Activated T-cell treated with anti-CD3 and anti-CD28 coated beads, Interleukin-2, amount 50 U/mL, for 72 hours (primary cell): ENCODE data around the gene MAPK7. TPM values are rescaled to one million over a fixed set of nuclear protein-coding genes. Genes with fewer than 3 reads are reported as not detected.

Experiments used
- ATAC-seq, 2 donors: fragments of 150-1000 bp; cut with Tn5 transposase; replicated peaks in 1 of 2; 2 replicates each; pipeline ENCODE4 v1.10.0; 2021; ENCODE audit warnings: moderate library complexity in 2 of 2, mild to moderate bottlenecking in 1 of 2
- DNase-seq, 2 donors: peaks; one replicate each; pipeline ENCODE4 v3.0.0; 2021 to 2022; ENCODE audit warnings: mixed read lengths in 1 of 2
- H3K27ac Mint-ChIP-seq: one replicate; pipeline ENCODE4 v1.8.0; 2022; ENCODE audit warnings: mild to moderate bottlenecking, moderate library complexity, mixed read lengths
- H3K27me3 Mint-ChIP-seq: one replicate; pipeline ENCODE4 v1.8.0; 2022; ENCODE audit warnings: low read depth, mixed read lengths
- H3K36me3 Mint-ChIP-seq, 2 donors: one replicate each; pipeline ENCODE4 v1.8.0; 2022; ENCODE audit warnings: mixed read lengths in 2 of 2, mild to moderate bottlenecking in 1 of 2; ENCODE audit not compliant: insufficient read depth in 2 of 2
- H3K4me1 Mint-ChIP-seq: one replicate; pipeline ENCODE4 v1.8.0; 2022; ENCODE audit warnings: low read depth, mixed read lengths
- H3K4me3 Mint-ChIP-seq, 2 donors: one replicate each; pipeline ENCODE4 v1.8.0; 2022; ENCODE audit warnings: mild to moderate bottlenecking in 2 of 2, mixed read lengths in 2 of 2, moderate library complexity in 2 of 2
- H3K9me3 Mint-ChIP-seq, 2 donors: one replicate each; pipeline ENCODE4 v1.8.0; 2022; ENCODE audit warnings: mixed read lengths in 2 of 2
- total RNA-seq, 2 donors: library from RNA; stranded (reverse); gene quantifications; one replicate each; pipeline ENCODE4 v1.2.3, GENCODE V29; 2022

Gene MAPK7
- total RNA-seq, 2 donors from 2014 or later: 13.6 to 16.7 TPM

DNA sequence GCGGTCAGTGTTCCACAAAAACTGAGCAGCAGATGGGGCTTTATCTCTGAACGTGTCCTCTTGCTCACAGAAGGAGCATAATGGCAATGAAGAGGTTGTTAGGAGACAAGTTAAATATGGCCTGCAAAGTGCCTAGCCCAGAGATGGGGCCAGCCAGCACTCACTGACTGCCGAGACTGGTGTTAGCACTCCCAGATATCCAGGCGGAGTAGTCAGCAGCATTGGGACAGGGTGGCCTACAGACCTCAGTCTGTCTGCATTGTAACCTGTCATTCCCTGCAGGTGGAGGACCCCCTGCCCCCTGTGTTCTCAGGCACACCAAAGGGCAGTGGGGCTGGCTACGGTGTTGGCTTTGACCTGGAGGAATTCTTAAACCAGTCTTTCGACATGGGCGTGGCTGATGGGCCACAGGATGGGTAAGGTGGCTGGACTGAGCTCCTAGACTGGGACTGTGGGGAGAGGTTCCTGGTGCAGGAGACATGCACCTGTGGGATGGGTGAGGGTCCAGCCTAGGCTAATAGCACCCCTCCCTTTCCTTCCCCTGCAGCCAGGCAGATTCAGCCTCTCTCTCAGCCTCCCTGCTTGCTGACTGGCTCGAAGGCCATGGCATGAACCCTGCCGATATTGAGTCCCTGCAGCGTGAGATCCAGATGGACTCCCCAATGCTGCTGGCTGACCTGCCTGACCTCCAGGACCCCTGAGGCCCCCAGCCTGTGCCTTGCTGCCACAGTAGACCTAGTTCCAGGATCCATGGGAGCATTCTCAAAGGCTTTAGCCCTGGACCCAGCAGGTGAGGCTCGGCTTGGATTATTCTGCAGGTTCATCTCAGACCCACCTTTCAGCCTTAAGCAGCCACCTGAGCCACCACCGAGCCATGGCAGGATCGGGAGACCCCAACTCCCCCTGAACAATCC lies 4.5 kb downstream of the MAPK7 start:
- no peak for ATAC-seq
- no peak overlapping the region for H3K4me3 Mint-ChIP-seq
- DNase-seq: no peak
- H3K27me3 Mint-ChIP-seq: peaks cover 2% of the 10 kb centered on the region
- peaks cover 0 to 4% of the 10 kb centered on the region in 2 donors for H3K36me3 Mint-ChIP-seq
- H3K27ac Mint-ChIP-seq: no peak overlapping the region
- peaks cover 14% of the 10 kb centered on the region for H3K4me1 Mint-ChIP-seq
- H3K9me3 Mint-ChIP-seq: no peaks in the 10 kb centered on the region

DNA sequence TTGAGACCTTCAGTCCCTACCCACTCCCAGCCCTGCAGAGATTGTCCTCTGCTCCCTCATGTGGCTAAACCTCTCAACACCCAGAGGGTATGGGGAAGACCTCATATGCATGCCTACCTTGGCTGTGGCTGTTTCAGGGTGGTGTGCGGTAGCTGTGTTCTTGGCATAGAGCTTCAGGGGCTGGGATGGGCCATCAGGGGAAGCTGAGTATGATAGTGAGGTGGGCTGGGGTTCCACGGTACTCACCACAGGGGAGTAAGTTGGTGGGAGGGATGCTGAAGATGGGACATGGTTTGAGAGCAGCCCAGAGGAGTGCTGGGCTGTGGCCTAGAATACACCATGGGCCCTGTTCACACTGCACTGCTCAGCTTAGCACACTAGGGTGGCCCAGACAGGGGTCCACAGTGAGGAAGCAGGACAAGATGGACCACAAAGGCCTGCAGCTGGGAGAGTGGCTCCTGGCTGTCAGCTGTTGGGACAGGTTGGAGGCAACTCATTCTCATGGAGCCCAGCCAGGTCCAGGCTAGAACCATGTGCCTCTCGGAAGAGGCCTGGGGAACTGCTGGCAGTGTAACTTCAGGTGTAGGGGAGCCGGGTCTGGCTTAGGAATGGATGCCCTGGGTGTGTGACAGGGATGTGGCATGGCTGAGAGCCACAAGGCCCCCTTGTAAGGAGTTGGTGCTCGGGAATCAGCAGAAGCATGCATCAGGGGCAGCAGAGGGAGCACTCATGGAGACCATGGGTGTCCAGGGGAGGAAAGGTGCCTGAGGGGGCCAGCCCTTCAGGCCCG lies 5.6 kb downstream of the MAPK7 start:
- Mint-ChIP-seq H3K4me1 (peaks cover 14% of the 10 kb centered on the region), H3K4me3 (no peak overlapping the region), H3K36me3 (peaks cover 0 to 4% of the 10 kb centered on the region in 2 donors), H3K27ac (no peak overlapping the region), H3K27me3 (peaks cover 6% of the 10 kb centered on the region), H3K9me3 (no peaks in the 10 kb centered on the region)
- ATAC-seq (no peak), DNase-seq (no peak)

DNA sequence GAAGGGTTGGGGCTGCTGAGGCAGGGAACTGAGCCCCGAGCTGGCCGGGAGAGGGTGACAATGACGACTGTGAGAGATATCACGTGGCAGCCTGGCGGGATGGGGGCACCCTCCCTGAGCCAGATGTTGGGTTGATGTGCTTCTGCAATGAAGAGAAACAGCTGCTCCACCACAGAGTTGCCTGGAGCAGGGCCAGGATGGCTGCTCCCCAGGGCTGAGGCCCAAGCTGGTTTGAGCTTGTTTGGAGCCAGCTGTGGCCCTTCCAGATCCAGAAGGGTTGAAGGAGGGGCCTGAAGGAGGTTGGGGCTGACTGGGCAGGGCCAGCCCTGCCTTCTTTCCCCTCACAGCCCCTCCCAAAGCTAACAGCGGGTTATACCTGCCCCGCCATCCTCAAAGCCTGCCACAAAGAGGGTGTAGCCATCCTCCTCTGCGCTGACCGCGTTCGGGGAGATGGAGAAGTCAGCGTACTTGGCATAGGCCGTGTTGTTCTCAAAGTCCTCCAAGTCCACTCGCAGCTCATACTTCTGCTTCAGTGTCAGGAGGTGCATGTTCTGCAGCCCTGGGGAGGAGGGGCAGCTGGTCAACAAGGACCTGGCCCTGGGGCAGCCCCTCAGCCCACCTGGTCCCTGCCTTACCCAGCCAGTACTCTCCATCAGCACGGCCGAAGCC lies 6.6 kb downstream of the MAPK7 start:
- Mint-ChIP-seq H3K36me3 (peaks cover 0 to 2% of the 10 kb centered on the region in 2 donors), H3K4me1 (peaks cover 6% of the 10 kb centered on the region), H3K9me3 (no peaks in the 10 kb centered on the region), H3K4me3 (no peak overlapping the region), H3K27me3 (peaks cover 6% of the 10 kb centered on the region), H3K27ac (no peak overlapping the region)
- no peak for DNase-seq
- ATAC-seq: no peak

DNA sequence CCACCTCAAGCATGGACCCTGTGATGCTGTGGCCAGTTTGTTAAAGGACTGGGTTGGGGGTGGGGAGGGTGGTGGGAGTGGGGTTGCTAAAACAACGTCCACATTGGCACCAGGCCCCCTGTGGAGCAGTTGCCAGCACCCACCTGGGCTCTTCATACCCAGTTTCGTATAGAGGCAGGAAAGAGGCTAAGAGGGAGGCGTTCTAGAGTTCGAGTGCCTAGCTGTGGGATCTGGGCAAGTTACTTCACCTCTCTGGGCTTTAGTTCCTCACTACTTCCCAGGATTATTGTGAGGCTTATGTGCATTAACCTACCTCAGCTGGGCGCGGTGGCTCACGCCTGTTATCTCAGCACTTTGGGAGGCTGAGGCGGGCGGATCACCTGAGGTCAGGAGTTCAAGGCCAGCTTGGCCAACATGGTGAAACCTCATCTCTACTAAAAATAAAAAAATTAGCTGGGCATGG lies 7.3 kb downstream of the MAPK7 start:
- peaks cover 6% of the 10 kb centered on the region for H3K27me3 Mint-ChIP-seq
- no peak for DNase-seq
- H3K4me1 Mint-ChIP-seq: peaks cover 6% of the 10 kb centered on the region
- H3K9me3 Mint-ChIP-seq: no peaks in the 10 kb centered on the region
- H3K4me3 Mint-ChIP-seq: no peak overlapping the region
- H3K27ac Mint-ChIP-seq: no peak overlapping the region
- H3K36me3 Mint-ChIP-seq: peaks cover 0 to 2% of the 10 kb centered on the region in 2 donors
- ATAC-seq: no peak

DNA sequence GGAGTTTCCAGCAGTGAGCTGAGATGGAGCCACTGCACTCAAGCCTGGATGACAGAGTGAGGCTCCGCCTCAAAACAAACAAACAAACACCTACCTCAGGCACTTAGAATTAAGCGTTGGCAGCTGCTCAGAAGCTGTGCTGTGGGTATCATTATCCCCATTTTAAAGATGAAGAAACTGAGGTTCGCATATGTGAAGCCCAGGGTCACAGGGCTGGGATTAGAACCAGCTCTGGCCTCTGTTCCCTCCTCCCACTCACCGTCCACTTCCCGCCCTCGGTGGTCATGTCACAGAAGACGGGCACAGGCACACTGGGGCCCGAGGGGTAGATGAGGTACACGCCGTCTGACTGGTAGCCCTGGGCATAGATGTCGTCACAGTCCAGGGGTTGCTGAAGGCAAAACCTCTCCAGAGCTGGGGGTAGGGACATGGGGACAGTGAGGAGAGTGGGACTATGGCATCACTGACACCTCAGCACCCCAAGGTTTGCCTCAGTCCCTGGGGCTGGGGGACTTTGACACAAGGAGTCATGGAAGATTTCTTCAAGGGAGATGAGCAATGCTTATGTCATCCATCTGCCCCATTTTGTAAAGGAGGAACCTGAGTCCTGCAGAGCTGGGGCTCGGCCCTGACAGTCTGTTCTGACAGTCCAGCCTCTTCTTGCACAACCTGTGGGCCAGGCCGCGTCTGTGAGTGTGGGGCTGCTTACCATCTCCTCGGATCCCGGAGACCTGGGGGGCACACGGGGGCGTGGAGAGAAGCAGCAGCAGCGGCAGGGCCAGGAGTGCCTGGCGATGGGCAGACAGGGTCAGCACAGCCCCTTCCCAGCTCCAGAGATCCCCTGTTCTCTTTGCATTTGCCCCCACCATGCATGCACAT lies 8.0 kb downstream of the MAPK7 start:
- no peak for DNase-seq
- Mint-ChIP-seq H3K4me1 (peaks cover 6% of the 10 kb centered on the region), H3K27ac (no peak overlapping the region), H3K27me3 (peaks cover 6% of the 10 kb centered on the region), H3K36me3 (no peaks in the 10 kb centered on the region), H3K9me3 (no peaks in the 10 kb centered on the region), H3K4me3 (no peak overlapping the region)
- ATAC-seq: peak; percentile 43 to 46

DNA sequence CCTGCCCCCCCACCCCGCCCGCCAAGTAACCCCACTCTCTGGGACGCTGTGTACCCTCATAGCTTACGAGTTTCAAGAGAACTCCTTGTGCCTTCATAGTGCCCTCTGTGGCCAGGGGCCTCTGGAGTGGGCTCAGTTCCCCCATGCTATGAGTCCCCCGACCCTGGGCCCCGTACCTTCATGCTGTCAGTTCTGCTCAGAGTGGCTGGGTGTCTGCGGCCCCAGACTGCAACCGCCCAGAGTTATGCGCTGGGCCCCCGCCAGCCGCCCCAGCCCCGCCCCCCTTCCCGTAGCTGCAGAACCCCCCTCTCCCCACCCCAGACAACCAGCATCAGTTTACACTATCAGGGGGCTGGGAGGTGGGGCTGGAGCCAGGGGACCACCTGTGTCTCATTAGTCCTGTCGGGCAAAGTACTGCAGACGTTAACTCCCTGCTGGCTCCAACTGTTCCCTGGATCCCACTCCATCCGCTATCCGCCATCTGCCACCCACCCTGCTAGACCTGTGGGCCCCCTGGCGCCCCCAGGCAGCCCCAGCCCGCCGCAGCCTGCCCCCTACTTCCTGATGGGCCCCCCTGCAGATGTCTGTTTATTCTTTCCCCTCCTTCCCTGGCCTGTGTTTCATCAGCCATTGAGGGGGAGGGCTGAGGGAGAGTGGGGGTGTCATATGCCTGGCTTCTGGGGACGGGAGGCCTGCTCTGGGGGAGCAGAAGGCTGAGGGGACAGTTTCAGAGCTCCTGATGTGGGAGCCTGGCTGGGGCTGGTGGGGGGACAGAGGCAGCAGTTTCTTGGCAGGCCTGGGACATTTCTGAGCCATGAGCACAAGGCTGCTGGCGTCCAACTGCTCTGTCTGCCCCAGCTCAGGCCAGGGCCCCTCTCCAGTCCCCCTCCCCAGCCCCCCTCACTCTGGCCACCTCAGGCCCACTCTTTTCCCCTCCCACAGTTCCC lies 8.9 kb downstream of the MAPK7 start, which contains the start of gene MFAP4:
Gene MFAP4 (minus strand): TSS at position 217 of the 947 bp plus-strand sequence. CDS start 35 bp downstream, at position 182.
- ATAC-seq: peak; percentile 24 to 27
- Mint-ChIP-seq H3K9me3 (no peaks in the 10 kb centered on the region), H3K36me3 (no peaks in the 10 kb centered on the region), H3K27ac (no peak within 1 kb of the TSS), H3K27me3 (peaks cover 6% of the 10 kb centered on the region), H3K4me1 (peaks cover 6% of the 10 kb centered on the region), H3K4me3 (peak within 1 kb of the TSS in 1 of 2 donors; percentile 52)
- no peak for DNase-seq

DNA sequence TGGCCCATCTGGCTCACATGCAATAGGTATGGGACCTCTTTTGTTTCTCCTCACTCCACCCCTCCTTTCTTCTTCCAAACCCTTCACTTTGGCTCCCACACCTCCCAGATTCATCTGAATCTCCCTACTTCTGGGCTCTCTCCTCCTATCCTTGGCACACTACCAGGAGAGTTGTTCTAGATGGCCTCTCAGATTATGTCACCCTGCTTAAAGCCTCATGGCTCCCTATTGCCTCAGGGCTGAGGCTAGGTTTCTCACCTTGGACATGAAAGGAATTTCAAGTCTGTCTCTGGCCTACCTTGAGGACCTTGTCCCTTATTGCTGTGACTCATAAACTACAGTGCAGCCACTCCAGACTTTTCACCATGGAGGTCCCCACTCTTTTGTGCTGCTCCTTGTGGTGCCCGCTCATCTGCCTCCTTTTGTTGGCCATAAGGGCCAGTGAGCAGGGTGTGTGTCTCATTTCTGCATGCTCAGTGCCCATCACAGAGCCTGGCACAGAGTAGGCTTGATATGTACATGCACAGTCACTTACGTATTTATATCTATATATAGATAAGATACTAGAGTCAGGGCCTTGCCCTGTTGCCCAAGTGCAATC lies 9.7 kb downstream of the MAPK7 start:
- peaks cover 6% of the 10 kb centered on the region for H3K27me3 Mint-ChIP-seq
- peaks cover 6% of the 10 kb centered on the region for H3K4me1 Mint-ChIP-seq
- H3K36me3 Mint-ChIP-seq: no peaks in the 10 kb centered on the region
- H3K27ac Mint-ChIP-seq: no peak overlapping the region
- ATAC-seq: no peak
- peak overlapping the region in 1 of 2 donors; percentile 52 for H3K4me3 Mint-ChIP-seq
- H3K9me3 Mint-ChIP-seq: no peaks in the 10 kb centered on the region
- no peak for DNase-seq

DNA sequence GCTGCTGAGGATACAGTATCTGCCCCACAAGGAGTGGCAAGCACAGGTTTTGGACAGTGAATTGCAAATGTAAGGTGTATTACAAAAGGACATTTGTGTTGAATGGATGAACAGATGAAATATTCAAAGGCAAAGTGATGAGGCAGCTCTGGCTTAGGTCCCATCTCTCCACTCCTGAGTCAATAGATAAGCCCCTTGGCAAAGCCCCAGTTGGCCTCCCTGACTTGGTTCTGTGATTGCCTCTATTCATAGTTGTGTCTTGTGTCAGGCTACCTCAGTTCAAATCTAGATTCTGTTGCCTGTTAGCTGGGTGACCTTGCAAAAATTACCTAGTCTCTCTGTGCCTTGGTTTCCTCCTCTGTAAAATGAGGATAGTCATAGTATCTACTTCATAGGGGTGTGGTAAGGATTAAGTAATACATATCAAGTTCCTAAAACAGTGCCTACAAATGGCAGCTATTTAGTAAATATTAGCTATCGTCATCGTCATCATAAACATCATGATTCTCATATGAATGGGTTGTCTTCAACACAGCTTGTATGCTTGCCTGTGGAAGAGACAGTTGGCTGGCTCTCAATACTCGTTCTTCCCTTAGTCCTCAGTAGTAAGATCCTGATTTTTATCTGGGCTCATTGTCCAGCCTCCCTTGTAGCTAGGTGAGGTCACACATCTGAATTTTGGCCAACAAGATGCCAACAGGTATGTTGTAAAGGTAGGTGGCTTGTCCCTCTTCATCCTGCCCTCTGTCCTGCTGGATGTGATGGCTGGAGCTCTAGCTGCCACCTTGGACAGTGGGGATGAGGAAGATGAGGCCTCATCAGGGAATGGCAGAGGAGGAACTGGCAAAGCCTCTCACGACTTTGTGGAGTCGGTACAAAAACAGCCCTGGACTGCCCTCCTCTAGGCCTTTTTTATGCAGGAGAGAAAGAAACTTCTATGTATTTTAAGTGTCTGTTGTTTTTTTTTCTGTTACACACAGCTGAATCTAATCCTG lies 10.8 kb downstream of the MAPK7 start:
- H3K27ac Mint-ChIP-seq: no peak overlapping the region

DNA sequence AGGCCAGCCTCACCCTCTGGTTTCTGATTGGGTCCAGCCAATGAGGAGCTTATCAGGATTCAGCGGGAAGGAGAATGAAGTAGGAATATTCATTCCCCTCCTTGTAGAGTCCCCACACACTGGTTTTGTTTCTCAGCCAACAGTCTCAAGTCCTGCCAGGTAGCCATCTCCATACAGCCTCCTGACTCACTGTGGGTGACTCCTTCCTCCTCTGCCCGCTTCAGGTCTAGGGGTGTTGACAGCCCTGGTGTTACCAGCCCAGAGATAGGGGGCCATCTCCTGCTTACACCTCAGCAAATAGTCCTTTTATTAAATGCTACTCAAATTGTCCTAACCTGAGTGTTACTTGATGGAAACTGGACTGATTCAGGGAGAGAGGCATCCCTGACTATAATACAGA lies 12.7 kb downstream of the MAPK7 start:
- no peak for ATAC-seq
- DNase-seq: no peak
- H3K27me3 Mint-ChIP-seq: peaks cover 6% of the 10 kb centered on the region
- no peaks in the 10 kb centered on the region for H3K36me3 Mint-ChIP-seq
- peaks cover 6% of the 10 kb centered on the region for H3K4me1 Mint-ChIP-seq
- H3K27ac Mint-ChIP-seq: no peak overlapping the region
- no peak overlapping the region for H3K4me3 Mint-ChIP-seq
- H3K9me3 Mint-ChIP-seq: no peaks in the 10 kb centered on the region

More for the DNA sequence above, 10.8 kb downstream of the MAPK7 start:
- ATAC-seq (no peak), DNase-seq (no peak)
- Mint-ChIP-seq H3K27me3 (peaks cover 6% of the 10 kb centered on the region), H3K36me3 (no peaks in the 10 kb centered on the region), H3K4me3 (no peak overlapping the region), H3K4me1 (peaks cover 6% of the 10 kb centered on the region), H3K9me3 (no peaks in the 10 kb centered on the region)

DNA sequence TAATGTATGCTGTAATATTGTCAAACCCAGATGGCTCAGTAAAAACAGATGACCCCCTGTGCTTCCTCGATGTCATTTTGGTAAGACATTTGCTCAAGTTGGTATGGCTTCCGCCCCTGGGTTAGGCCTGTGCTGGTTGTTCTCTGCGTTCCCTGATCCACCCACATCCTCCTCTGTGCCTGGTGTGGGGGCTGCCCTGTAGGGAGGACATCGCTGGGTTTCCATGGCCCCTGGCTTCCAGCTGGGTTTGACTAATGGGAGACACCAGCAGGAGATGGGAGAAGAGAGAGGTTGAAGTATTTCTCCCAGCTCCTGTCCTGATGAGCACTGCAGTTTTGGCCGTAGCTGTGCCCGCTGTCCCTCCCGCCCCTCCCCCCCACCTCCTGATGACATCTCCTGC lies 13.1 kb downstream of the MAPK7 start:
- DNase-seq: no peak
- no peaks in the 10 kb centered on the region for H3K9me3 Mint-ChIP-seq
- no peaks in the 10 kb centered on the region for H3K36me3 Mint-ChIP-seq
- no peak for ATAC-seq
- H3K27ac Mint-ChIP-seq: no peak overlapping the region
- peaks cover 6% of the 10 kb centered on the region for H3K27me3 Mint-ChIP-seq
- no peak overlapping the region for H3K4me3 Mint-ChIP-seq
- H3K4me1 Mint-ChIP-seq: peaks cover 6% of the 10 kb centered on the region
